GM15510 (cell line): ENCODE results near the gene CLEC3B.

Experiments
- POLR2A ChIP-seq: IDR thresholded peaks from 3 replicates; pipeline ENCODE4 v1.6.1; 2011; ENCODE audit warnings: borderline replicate concordance; ENCODE audit not compliant: insufficient read length; ENCODE audit errors: extremely low read depth

The CLEC3B gene

GRCh38 chr3:45042162-45042561, 16.1 kb downstream of the CLEC3B start:
- TF ChIP-seq POLR2A: no peak

GRCh38 chr3:45043728-45044299, 17.7 kb downstream of the CLEC3B start:
- no peak for TF ChIP-seq POLR2A

- no peak for TF ChIP-seq POLR2A
Observed at GRCh38 chr3:45048244-45048643, 22.1 kb downstream of the CLEC3B start.

- no peak for TF ChIP-seq POLR2A
Observed at GRCh38 chr3:45049807-45050206, 23.7 kb downstream of the CLEC3B start.

- no peak for TF ChIP-seq POLR2A
Observed at GRCh38 chr3:45051685-45052084, 25.6 kb downstream of the CLEC3B start.

- no peak for TF ChIP-seq POLR2A
Observed at GRCh38 chr3:45054196-45054857, 28.2 kb downstream of the CLEC3B start.

GRCh38 chr3:45055032-45055410, 28.9 kb downstream of the CLEC3B start:
- no peak for TF ChIP-seq POLR2A

GRCh38 chr3:45055411-45056143, 29.5 kb downstream of the CLEC3B start:
- no peak for TF ChIP-seq POLR2A

- no peak for TF ChIP-seq POLR2A
Observed at GRCh38 chr3:45056608-45057301, 30.7 kb downstream of the CLEC3B start.

- no peak for TF ChIP-seq POLR2A
Observed at GRCh38 chr3:45057557-45057956, 31.5 kb downstream of the CLEC3B start.

GRCh38 chr3:45059132-45059531, 33.0 kb downstream of the CLEC3B start:
- TF ChIP-seq POLR2A: no peak

GRCh38 chr3:45060165-45060892, 34.2 kb downstream of the CLEC3B start:
- no peak for TF ChIP-seq POLR2A

- TF ChIP-seq POLR2A: no peak
Observed at GRCh38 chr3:45062697-45063070, 36.6 kb downstream of the CLEC3B start.

- TF ChIP-seq POLR2A: no peak
Observed at GRCh38 chr3:45064512-45065372, 38.6 kb downstream of the CLEC3B start.
